NCI-H2081 (cell line): ENCODE results near the gene CPAMD8.
"Not testable (repeated sequence)": the region's sequence is repeated elsewhere in the genome, so short reads cannot be mapped to it uniquely, and the experiment has no call there.

Experiments
- DNase-seq, 2 experiments: peaks; one replicate each; lab custom pipeline; 2025; lab: John Stamatoyannopoulos, UW

Gene CPAMD8

DNA sequence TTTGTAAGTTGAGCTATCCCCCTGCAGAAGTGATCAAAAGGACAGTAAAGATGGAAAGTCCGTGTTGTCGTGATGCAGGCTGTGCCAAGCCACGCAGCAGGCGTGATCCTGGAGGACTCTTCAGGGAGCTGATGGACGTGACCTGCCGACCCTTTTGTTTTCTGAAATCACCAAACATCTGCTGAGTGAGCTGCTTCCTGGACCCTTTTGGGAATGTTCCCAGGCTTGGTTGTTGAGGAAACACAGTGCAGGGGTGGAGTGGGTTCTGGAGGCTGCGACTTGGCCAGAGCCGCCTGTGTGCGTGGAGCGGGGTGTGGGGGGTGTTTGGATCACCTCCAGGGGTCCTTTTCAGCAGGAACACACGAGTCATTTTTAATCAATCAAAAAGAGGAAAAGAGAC lies 15.4 kb upstream of the CPAMD8 start:
- no peak for DNase-seq

DNA sequence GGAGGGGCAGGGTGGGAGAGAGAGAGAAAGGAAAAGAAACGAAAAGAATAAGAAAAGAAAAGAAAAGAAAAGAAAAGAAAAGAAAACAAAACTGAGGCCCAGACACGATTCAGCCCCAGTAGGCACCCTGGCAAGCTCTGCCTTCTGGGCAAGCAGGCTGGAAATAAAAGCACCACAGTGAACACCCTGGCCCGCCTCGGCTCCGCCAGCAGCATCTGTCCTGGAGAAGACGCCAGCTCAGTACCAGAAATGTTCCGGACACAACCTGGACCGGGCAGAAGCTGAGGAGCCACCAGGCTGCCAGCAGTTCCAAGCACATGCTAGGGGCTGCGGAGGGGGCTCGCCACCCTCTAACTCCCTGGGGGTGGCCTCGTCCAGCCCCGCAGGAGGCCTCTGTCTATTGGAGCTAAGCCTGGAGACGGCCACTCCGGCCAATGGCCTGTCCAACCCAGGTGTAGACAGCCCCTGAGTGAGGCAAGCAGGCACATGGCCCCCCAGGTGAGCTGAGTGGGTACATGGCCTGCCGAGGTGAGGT lies 11.4 kb upstream of the CPAMD8 start:
- DNase-seq, result no peak

DNA sequence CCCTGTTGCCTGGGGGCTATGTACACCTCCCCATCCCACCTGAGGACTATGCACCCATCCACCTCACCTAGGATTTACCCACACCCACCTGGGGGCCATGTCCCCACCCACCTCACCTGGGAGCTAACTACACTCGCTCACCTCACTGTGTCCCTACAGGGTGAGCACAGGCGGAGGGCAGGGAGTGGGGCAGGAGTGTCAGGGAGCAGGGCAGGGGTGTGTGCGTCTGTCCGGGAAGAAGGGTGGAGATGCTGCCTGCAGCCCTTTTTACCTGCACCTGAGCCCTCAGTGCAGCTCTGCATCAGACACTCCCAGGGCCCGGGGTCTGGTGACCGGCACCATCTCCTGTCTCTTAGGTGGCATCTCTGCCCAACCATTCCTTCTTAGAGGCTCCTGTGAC lies 10.6 kb upstream of the CPAMD8 start:
- DNase-seq, result no peak

DNA sequence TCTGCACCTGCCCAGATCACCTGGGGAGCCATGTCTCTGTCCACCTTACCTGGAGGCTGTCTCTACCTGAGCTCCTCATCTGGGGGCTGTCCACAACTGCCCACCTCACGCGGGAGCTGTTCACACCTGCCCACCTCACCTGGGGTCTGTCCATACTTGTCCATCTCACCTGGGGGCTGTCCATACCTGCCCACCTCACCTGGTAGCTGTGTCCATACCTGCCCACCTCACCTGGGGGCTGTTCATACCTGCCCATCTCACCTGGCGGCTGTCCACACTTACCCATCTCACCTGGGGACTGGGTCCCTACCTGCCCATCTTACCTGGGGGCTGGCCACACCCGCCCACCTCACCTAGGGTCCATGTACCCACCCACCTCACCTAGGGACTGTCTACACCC lies 10.0 kb upstream of the CPAMD8 start:
- DNase-seq, result no peak

DNA sequence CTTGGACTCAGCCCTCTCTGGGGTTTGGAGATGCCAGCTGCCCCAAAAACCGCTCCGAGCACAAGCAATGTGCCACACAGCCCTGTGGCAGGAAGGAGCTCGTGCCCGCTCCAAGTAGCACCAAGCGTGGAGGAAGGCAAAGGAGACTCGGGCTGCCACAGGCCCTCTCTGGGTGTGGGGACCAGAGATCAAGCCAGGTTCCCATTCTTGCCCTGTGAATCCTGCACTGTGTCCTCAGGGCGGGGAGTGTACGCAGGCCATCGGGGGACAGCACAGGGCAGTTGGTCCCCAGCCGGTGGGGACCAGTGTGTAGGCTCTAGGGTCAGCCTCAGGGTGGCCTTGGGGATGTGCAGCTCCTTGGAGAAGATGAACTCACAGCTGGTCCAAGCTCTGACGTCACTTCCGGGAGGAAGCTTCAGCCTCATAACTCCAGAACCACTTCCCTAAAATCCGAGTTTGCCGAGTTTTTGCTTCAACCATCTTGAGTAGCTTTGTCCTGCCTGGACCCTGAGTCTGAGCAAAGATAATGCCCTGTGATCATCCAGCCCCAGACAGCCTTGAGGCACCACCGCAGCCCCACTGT lies 9.3 kb upstream of the CPAMD8 start:
- no peak for DNase-seq

DNA sequence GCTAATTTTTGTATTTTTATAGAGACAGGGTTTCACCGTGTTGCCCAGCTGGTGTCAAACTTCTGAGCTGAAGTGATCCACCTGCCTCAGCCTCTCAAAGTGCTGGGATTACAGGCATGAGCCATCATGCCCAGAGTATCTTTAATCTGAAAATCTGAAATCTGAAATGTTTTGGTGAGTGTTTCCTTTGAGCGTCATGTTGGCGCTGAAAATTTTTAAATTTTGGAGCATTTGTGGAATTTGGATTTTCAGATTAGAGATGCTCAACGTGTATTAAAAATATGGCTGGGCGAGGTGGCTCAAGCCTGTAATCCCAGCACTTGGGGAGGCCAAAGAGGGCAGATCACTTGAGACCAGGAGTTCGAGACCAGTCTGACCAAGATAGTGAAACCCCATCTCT lies 5.1 kb upstream of the CPAMD8 start:
- DNase-seq, result no peak

DNA sequence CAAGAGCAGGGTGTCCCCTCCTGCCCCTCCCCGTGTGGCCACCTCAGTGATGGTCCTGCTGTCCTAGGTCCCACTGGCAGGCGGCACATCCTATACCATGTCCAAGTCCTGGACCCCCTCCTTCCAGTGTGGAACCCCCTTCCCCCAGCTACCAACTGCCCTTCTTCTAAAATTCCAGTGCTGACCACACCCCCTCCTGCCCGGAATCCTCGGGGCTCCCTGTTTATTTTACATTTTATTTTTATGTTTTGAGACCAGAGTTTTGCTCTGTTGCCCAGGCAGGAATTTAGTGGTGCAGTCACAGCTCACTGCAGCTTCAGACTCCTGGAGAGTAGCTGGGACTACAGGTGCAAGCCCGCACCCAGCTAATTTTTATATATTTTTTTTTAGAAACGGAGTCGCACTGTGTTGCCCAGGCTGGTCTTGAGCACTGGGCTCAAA lies 945 bp upstream of the CPAMD8 start:
- DNase-seq, result no peak

DNA sequence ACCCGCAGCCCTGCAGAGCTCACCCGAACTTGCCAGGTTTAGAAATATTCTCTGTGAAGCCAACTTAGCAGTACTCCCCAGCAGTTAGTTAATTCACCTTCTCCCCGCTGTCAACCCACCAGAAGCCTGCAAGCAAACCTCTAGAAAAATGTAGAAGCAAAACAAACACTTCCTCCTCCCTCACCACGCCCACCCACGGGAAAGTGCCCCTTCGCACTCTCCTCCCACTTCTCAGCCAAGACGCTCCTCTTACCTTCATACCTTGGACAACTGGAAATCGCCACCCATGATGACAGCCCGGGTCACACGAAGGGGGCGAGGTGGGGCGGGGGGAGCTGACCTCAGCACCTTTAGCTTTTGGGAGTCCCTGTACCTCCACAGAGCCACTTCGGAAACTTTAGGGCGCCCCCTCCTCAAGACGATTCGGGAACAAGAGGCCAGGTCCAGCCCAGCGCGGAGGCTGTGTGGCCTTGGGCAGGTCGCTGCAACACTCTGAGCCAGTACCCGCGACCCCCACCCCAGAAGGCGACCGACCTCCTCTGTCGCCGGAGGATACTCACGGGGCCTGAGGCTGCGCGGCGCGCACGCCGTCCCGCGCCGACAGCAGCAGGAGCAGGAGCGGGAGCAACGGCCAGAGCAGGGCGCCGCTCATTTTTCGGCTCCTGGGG lies 485 bp downstream of the CPAMD8 start:
- no peak for DNase-seq

DNA sequence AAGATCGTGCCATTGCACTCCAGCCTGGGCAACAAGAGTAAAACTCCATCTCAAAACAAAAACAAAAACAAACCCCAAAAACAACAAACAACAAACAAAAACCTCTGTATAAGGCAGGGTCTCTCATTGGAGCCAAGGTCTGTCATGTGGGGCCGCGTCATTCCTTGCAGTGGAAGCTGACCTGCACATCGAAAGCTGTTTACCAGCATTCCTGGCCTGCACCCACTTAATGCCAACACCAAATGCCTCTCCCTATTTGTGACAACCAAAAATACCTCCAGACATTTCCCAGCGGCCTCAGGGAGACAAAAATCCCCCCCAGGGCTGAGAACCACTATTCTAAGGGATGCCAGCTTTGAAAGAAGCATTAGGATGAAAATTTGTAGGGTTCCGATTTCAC lies 1.2 kb downstream of the CPAMD8 start:
- DNase-seq, result no peak

DNA sequence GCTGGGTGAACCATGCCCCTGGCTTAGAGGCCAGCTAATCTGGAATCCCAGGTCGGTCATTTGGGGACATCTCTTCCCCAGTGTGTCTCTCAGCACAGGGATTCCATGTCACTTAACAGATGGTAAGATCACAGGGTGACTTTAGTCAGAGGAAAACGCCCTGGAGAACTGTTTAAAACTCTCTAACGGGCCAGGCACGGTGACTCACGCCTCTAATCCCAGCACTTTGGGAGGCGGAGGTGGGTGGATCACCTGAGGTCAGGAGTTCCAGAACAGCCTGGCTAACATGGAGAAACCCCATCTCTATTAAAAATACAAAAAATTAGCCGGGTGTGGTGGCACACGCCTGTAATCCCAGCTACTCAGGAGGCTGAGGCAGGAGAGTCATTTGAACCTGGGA lies 1.7 kb downstream of the CPAMD8 start:
- DNase-seq, result not testable (repeated sequence)

DNA sequence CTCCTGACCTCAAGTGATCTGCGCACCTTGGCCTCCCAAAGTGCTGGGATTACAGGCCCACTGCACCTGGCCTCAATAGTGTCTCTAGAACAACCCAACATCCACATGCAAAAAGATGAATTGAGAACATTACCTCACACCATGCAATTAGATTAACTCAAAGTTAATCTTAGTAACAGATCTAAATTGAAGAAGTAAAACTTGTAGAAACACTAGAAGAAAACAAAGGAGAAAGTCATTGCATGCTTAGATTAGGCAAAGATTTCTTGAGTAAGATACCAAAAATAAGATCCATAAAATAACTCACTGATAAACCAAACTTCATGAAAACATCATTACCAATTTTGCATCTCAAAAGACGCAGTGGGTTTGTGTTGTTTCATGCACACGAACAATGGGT lies 2.8 kb downstream of the CPAMD8 start:
- no peak for DNase-seq

DNA sequence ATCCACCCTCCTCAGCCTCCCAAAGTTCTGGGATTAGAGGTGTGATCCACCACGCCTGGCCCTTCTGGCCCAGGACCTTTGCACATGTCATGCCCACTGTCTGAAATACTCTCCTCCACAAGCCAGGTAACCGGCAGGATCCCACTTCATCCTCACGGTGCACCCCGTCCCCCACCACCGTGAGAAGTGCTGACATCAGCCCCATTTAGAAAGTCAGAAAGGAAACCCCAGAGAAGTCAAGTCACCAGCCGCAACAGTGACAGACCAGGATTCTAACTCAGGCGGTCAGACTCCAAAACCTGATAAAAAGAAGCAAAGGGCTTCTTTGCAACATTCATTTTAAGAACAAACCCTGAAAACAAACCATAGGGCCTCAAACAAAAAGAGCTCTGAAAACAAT lies 3.9 kb downstream of the CPAMD8 start:
- DNase-seq, result no peak

DNA sequence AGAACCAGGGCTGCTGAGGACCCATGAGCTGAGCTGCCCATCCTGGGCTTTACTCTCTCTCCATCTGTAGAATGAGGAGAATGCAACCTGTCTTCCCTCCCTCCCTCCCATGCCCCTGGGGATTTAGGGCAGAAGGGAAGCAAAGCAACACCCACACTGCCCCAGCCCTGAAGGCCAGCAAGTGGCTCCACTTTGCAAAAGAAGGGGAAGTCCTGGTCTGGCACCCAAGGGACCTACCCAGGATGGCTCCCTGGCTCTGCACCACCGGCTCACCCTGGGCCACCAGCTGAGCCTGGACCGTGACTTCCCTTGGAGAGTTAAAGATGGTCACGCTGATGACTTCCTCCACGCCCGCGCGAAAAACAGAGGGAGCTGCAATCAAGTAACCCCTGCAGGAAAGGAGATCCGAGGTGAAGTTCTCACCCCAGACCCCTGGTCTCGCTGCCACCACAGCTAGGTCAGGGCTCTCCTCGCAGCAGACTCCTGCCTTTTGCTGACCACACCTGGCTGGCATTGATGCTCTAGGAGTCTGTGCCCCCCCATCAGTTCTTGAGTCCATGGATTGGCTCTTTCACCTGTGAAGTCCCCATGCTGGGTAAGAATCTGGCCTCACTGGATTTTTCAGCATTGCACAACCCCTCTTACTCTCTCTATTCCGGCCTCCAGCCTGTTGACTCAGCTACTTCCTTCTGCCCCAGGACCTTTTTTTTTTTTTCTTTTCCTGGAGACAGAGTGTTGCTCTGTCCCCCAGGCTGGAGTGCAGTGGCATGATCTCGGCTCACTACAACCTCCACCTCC lies 4.6 kb downstream of the CPAMD8 start:
- DNase-seq, result no peak

DNA sequence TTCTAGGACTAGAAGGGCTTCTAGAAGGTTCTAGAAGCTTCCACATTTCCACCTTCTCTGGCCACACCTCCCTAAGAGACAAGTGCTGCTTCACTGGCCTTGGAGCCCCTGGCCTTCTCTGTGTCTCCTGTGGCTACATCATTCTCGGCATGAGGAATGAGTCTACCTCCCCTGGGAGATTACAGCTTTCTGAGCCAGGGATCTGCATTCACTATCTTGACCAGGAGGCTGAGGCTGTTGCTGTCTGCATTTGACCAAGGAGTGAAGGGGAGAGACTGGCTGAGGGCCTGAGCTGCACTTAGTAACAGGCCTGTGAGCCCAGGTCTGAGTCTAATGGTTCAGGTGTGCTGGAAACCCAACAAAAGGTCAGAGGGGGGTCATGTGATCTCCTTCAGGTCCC lies 5.3 kb downstream of the CPAMD8 start:
- DNase-seq, result no peak

DNA sequence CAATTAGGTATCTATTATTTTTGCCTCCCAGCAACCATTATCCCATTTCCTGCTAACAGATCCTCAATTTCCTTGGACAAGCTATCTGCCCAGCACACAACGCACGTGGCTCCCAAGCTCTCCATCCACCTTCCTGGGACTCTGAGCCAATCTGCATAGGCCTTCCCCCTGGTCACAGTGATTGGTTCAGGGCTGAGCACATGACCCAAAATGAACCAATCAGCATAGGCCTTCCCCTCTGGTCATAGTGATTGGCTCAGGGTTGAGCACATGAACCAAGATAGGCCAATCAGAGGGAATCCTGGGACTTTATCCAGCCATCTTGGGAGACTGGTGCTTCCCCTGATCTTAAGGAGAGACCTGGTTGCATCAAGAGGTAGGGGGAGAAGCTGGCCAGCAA lies 5.8 kb downstream of the CPAMD8 start:
- no peak for DNase-seq

DNA sequence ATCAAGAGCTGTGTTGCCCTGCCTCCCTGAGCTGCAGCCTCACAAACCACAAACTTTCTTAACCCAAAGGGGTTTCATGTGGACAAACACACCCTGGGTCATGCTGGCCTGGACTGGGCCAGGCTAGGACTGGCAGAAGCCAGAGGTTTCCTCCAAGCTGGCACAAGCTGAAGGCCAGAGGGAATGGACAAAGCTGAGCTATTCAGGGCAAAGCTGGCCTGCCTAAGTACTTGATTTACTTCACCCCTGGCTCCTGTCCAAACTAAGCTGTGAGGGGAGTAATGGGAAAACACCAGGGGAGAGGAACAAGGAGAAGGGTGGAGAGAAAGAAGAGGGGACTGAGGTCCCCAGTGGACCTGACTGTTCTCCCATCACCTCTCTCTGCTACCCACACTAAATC lies 6.2 kb downstream of the CPAMD8 start:
- no peak for DNase-seq

DNA sequence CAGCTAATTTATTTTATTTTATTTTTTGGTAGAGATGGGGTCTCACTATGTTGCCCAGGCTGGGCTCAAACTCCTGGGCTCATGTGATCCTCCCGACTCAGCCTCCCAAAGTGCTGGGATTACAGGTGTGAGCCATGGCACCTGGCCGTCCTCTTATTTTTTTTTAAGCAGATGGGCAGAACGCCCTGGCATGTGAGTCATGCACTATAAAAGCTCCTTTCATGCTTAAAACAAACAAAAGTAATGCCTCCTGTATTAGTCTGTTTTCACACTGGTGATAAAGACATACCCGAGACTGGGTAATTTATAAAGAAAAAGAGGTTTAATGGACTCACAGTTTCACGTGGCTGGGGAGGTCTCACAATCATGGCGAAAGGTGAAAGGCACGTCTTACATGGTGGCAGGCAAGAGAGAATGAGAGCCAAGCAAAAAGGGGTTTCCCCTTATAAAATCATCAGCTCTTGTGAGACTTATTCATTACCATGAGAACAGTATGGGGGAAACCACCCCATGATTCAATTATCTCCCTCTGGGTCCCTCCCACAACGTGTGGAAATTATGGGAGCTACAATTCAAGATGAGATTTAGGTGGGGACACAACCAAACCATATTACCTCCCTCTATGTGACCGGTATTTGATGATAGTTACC lies 12.3 kb downstream of the CPAMD8 start:
- not testable (repeated sequence) for DNase-seq

DNA sequence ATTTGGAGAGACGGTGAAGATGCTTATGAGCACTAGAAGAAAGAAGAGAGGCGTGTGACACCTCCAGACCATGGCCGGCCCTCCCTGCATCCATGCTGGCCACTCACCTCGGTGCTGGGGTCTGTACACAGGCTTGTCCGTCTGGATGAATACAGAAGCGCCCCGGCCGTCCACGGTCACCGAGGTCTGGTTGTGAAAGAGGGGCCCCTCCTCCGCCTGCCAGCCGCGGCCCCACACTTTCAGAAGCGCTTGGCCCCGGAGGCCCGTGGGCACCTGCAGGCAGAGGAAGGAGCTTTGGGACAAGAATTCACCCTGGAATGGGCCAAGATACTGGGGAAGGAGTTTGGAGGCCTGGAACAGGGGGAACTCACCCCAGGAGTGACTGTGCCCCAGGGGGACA lies 15.1 kb downstream of the CPAMD8 start:
- no peak for DNase-seq

DNA sequence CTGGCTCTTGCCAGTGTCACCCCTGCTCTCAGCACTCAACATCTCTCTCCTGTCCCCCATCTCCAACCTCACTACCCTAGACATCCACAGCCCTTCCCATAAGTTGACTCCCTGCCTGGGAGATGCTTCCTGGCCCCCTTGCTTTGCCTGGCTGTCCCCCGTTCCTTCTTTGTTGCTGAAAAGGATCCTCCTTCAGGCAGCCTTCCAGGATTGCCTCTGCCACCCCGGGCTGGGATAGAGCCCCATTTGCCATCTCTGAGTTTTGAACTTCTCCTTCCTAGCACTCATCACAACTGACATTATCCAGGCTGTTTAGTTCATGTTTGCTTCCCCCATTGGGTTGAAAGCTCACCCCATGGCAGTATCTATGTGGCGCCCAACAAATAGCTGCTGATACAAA lies 20.0 kb downstream of the CPAMD8 start:
- DNase-seq, result no peak

DNA sequence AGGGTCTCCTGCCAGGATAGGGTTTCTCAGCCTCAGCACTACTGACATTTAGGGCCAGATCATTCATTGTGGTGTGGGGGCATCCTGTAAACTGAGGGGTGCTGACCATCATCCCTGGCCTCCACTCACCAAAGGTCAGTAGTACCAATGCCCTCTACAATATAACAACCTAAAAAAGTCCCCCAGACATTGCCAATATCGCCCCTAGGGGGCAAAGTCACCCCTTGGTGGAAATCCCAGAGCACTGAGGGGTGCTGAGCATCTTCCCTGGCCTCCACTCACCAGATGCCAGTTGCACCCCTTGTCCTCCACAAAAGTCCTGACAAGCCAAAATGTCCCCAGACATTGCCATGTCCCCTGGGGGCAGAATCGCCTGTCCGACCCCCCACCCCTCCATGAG lies 21.6 kb downstream of the CPAMD8 start:
- DNase-seq, result no peak

DNA sequence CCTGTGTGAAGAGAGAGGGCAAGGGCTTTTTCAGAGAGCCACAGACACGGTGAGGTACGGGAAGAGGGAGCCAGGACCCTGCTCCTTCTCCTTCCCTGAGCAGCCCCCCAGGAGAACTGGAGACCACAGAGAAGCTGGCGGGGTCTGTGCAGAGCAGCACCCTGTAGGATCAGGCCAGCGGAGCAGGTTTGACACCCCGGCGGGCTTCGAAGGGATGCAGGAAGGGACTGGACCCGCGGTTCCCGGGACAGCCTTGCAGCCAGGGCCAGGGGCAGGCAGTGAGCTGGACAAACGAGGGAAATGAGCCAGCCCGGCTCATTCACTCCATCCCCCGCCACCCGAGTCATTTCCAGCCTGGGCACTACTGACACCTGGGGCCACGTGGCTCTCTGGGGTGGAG lies 22.2 kb downstream of the CPAMD8 start:
- DNase-seq, result no peak

DNA sequence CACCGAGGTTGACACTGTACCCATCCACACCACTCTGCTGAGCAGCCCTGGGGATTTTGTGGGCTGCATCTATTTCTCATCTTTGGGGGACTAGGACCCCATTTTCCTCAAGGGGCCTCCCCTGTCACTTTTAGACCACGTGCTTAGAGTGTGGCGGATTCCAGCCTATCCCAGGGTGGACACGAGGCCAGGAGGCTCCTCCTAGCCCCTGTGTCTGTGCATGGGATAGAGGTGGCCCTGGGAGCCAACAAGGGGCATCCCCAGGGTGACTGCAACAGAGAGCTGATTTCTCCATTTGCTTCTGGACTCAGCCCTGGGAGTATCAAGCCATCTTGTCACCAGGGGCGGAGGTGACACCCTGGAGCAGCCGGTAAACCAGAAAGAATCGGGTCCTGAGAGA lies 24.2 kb downstream of the CPAMD8 start:
- no peak for DNase-seq
